ENCODE measurements around the gene UTS2.

DNA sequence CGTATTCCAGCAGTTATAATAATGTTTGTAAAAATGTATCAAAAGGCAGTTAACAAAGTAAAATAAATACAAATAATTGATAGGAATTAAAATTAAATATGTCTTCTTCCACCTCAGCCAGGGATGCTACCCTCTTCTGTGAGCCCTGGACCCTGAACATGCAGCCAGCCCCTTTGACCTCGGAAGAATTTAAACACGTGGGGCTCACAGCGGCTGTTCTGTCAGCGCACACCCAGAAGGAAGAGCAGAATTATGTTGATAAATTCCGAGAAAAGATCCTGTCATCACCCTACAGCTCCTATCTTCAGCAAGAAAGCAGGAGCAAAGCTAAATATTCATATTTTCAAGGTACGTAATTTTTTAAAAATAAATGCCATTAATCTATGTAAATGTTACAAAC, 26.5 kb downstream of the UTS2 start:
- TF ChIP-seq, protein P1, sequence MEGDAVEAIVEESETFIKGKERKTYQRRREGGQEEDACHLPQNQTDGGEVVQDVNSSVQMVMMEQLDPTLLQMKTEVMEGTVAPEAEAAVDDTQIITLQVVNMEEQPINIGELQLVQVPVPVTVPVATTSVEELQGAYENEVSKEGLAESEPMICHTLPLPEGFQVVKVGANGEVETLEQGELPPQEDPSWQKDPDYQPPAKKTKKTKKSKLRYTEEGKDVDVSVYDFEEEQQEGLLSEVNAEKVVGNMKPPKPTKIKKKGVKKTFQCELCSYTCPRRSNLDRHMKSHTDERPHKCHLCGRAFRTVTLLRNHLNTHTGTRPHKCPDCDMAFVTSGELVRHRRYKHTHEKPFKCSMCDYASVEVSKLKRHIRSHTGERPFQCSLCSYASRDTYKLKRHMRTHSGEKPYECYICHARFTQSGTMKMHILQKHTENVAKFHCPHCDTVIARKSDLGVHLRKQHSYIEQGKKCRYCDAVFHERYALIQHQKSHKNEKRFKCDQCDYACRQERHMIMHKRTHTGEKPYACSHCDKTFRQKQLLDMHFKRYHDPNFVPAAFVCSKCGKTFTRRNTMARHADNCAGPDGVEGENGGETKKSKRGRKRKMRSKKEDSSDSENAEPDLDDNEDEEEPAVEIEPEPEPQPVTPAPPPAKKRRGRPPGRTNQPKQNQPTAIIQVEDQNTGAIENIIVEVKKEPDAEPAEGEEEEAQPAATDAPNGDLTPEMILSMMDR (IDR thresholded peaks at IDR 0.05), result no peak
- no peak for TF ChIP-seq ZFX (IDR thresholded peaks at IDR 0.05; ENCODE audit: borderline replicate concordance)
